H9 (cell line): ENCODE results near the gene NEXN. TPM values are rescaled to one million over a fixed set of nuclear protein-coding genes. Genes with fewer than 3 reads are reported as not detected.

Experiments
- DNase-seq: peaks from one replicate; pipeline ENCODE4 v3.0.0-alpha.2; 2017
- H2AFZ ChIP-seq: one replicate; pipeline ENCODE4 v1.6.1; 2013; ENCODE audit warnings: mild to moderate bottlenecking, low read length, control low read depth, moderate library complexity
- H2AK5ac ChIP-seq: 2 replicates; pipeline ENCODE4 v1.6.1; 2013; ENCODE audit warnings: low read length, control low read depth, mixed read lengths; ENCODE audit not compliant: insufficient read length
- H2BK120ac ChIP-seq: one replicate; pipeline ENCODE4 v1.6.1; 2013; ENCODE audit warnings: low read depth, mild to moderate bottlenecking, low read length, control low read depth, inconsistent platforms; ENCODE audit not compliant: poor library complexity, severe bottlenecking
- H2BK12ac ChIP-seq: 2 replicates; pipeline ENCODE4 v1.6.1; 2013; ENCODE audit warnings: low read length, control low read depth, mixed read lengths, low read depth; ENCODE audit not compliant: insufficient read length
- H2BK15ac ChIP-seq: 2 replicates; pipeline ENCODE4 v1.6.1; 2013; ENCODE audit warnings: low read depth, low read length, control low read depth
- H2BK20ac ChIP-seq: one replicate; pipeline ENCODE4 v1.6.1; 2013; ENCODE audit warnings: low read depth, mild to moderate bottlenecking, low read length, control low read depth, inconsistent platforms; ENCODE audit not compliant: poor library complexity, severe bottlenecking
- H2BK5ac ChIP-seq: 2 replicates; pipeline ENCODE4 v1.6.1; 2013; ENCODE audit warnings: low read length, control low read depth, mixed read lengths; ENCODE audit not compliant: insufficient read length
- H3K14ac ChIP-seq: 2 replicates; pipeline ENCODE4 v1.6.1; 2013; ENCODE audit warnings: low read length, control low read depth; ENCODE audit not compliant: insufficient read depth
- H3K18ac ChIP-seq: 2 replicates; pipeline ENCODE4 v1.6.1; 2013; ENCODE audit warnings: low read depth, mild to moderate bottlenecking, mixed read lengths, low read length, control low read depth; ENCODE audit not compliant: insufficient read length
- H3K23ac ChIP-seq: 2 replicates; pipeline ENCODE4 v1.6.1; 2013; ENCODE audit warnings: low read length, control low read depth, mixed read lengths, low read depth; ENCODE audit not compliant: insufficient read length
- H3K23me2 ChIP-seq: 2 replicates; pipeline ENCODE4 v1.6.1; 2013; ENCODE audit warnings: low read depth, mild to moderate bottlenecking, mixed read lengths, low read length, control low read depth; ENCODE audit not compliant: insufficient read length, poor library complexity, severe bottlenecking
- H3K27ac ChIP-seq: 2 replicates; pipeline ENCODE4 v1.5.1; 2013; ENCODE audit warnings: low read length, control low read depth, mixed read lengths, low read depth; ENCODE audit not compliant: insufficient read length
- H3K27me3 ChIP-seq: 2 replicates; pipeline ENCODE4 v1.6.1; 2013; ENCODE audit warnings: low read length, control low read depth, inconsistent platforms; ENCODE audit not compliant: insufficient read depth
- H3K4ac ChIP-seq: 2 replicates; pipeline ENCODE4 v1.6.1; 2013; ENCODE audit warnings: low read depth, mild to moderate bottlenecking, control low read depth, inconsistent platforms, low read length, moderate library complexity
- H3K4me1 ChIP-seq: 2 replicates; pipeline ENCODE4 v1.6.1; 2013; ENCODE audit warnings: low read length, control low read depth, inconsistent platforms; ENCODE audit not compliant: insufficient read depth
- H3K4me2 ChIP-seq: 2 replicates; pipeline ENCODE4 v1.6.1; 2013; ENCODE audit warnings: low read length, control low read depth, mixed read lengths; ENCODE audit not compliant: insufficient read length, insufficient read depth
- H3K56ac ChIP-seq: 2 replicates; pipeline ENCODE4 v1.6.1; 2013; ENCODE audit warnings: low read depth, mild to moderate bottlenecking, mixed read lengths, low read length, control low read depth; ENCODE audit not compliant: insufficient read length
- H3K79me1 ChIP-seq: 2 replicates; pipeline ENCODE4 v1.6.1; 2013; ENCODE audit warnings: low read depth, mild to moderate bottlenecking, moderate library complexity, low read length, control low read depth, inconsistent platforms; ENCODE audit not compliant: insufficient read depth, poor library complexity, severe bottlenecking
- H3K79me2 ChIP-seq: 2 replicates; pipeline ENCODE4 v1.6.1; 2013; ENCODE audit warnings: low read length, control low read depth, inconsistent platforms; ENCODE audit not compliant: insufficient read depth
- H3K9ac ChIP-seq: 2 replicates; pipeline ENCODE4 v1.6.1; 2013; ENCODE audit warnings: low read length, control low read depth, mixed read lengths; ENCODE audit not compliant: insufficient read length; ENCODE audit errors: extremely low read depth
- H3K9me3 ChIP-seq: one replicate; pipeline ENCODE4 v1.6.1; 2013; ENCODE audit warnings: low read depth, low read length, inconsistent platforms; ENCODE audit not compliant: control insufficient read depth
- H3T11ph ChIP-seq: one replicate; pipeline ENCODE4 v1.6.1; 2013; ENCODE audit warnings: mild to moderate bottlenecking, low read length, control low read depth, inconsistent platforms
- H4K20me1 ChIP-seq: one replicate; pipeline ENCODE4 v1.6.1; 2013; ENCODE audit not compliant: control insufficient read depth, insufficient read length, insufficient read depth
- H4K5ac ChIP-seq: 2 replicates; pipeline ENCODE4 v1.6.1; 2013; ENCODE audit warnings: low read depth, mild to moderate bottlenecking, mixed read lengths, low read length, control low read depth; ENCODE audit not compliant: insufficient read length
- H4K8ac ChIP-seq: replicated peaks from 2 replicates; pipeline ENCODE4 v1.6.1; 2013; ENCODE audit warnings: low read length, control low read depth, mixed read lengths, low read depth; ENCODE audit not compliant: insufficient read length
- H4K91ac ChIP-seq: 2 replicates; pipeline ENCODE4 v1.6.1; 2013; ENCODE audit warnings: low read depth, mild to moderate bottlenecking, moderate library complexity, mixed read lengths, low read length, control low read depth; ENCODE audit not compliant: insufficient read length
- H3K27ac Mint-ChIP-seq, 3 experiments: 2 replicates in 2 of 3; 3 replicates in 1 of 3; pipeline ENCODE4 v1.8.0; 2020 to 2021; ENCODE audit warnings: mixed read lengths in 3 of 3, mild to moderate bottlenecking in 1 of 3, moderate library complexity in 1 of 3
- H3K27me3 Mint-ChIP-seq: 2 replicates; pipeline ENCODE4 v1.8.0; 2021; ENCODE audit warnings: low read depth, mild to moderate bottlenecking, moderate library complexity, mixed read lengths
- H3K36me3 Mint-ChIP-seq, 3 experiments: 2 replicates in 2 of 3; 3 replicates in 1 of 3; pipeline ENCODE4 v1.8.0; 2020 to 2021; ENCODE audit warnings: low read depth in 3 of 3, mixed read lengths in 3 of 3; ENCODE audit not compliant: insufficient read depth in 1 of 3
- H3K4me1 Mint-ChIP-seq, 2 experiments: 2 replicates each; pipeline ENCODE4 v1.8.0; 2020; ENCODE audit warnings: mixed read lengths in 2 of 2
- H3K4me3 Mint-ChIP-seq, 2 experiments: 2 replicates in 1 of 2; 3 replicates in 1 of 2; pipeline ENCODE4 v1.8.0; 2020 to 2021; ENCODE audit warnings: mild to moderate bottlenecking in 2 of 2, mixed read lengths in 2 of 2, moderate library complexity in 1 of 2
- H3K9me3 Mint-ChIP-seq, 2 experiments: 2 replicates in 1 of 2; 3 replicates in 1 of 2; pipeline ENCODE4 v1.8.0; 2020; ENCODE audit warnings: mild to moderate bottlenecking in 2 of 2, mixed read lengths in 2 of 2, moderate library complexity in 1 of 2
- CTCF ChIP-seq: fragments of 200-600 bp; sonication (generic); conservative IDR thresholded peaks from 3 replicates; pipeline ENCODE4 v1.8.0; 2021; ENCODE audit warnings: antibody characterized with exemption, mild to moderate bottlenecking
- WGBS: extraction: QIAGEN DNeasy Blood & Tissue Kit; methylation state at CpG from one replicate; pipeline ENCODE4 v1.1.7; 2013; ENCODE audit warnings: missing lambda C conversion rate, low lambda C conversion rate, mixed read lengths; ENCODE audit not compliant: insufficient read length; ENCODE audit errors: extremely low coverage; 5-methylcytosine and 5-hydroxymethylcytosine counted together
- total RNA-seq: library from RNA; stranded (reverse); gene quantifications from 2 replicates; pipeline ENCODE4 v1.2.1, GENCODE V29; 2021

The NEXN gene
- total RNA-seq, 1 experiment from 2014 or later, result 3.2 TPM

- H2AFZ ChIP-seq, result no peak overlapping the region
- no peak overlapping the region for H4K91ac ChIP-seq
- no peak overlapping the region for H4K5ac ChIP-seq
- H3K9me3 ChIP-seq, result no peaks in the 10 kb centered on the region
- Mint-ChIP-seq H3K27me3 (no peaks in the 10 kb centered on the region), H3K36me3 (no peaks in the 10 kb centered on the region), H3K27ac (no peak overlapping the region), H3K4me3 (no peak overlapping the region), H3K4me1 (no peaks in the 10 kb centered on the region), H3K9me3 (no peaks in the 10 kb centered on the region)
- H2BK20ac ChIP-seq, result no peak overlapping the region
- H3K14ac ChIP-seq, result no peak overlapping the region
- no peak for TF ChIP-seq CTCF
- no peak overlapping the region for H3T11ph ChIP-seq
- no peak overlapping the region for H2BK12ac ChIP-seq
- H3K23ac ChIP-seq, result no peak overlapping the region
- H3K4me1 ChIP-seq, result no peaks in the 10 kb centered on the region
- H3K18ac ChIP-seq, result no peak overlapping the region
- H3K79me1 ChIP-seq, result no peaks in the 10 kb centered on the region
- H2BK15ac ChIP-seq, result no peak overlapping the region
- no peak overlapping the region for H3K27ac ChIP-seq
- no peak overlapping the region for H3K9ac ChIP-seq
- no peak overlapping the region for H3K4ac ChIP-seq
- H3K23me2 ChIP-seq, result no peaks in the 10 kb centered on the region
- no peak overlapping the region for H3K56ac ChIP-seq
- no CpG with 5 or more reads among the region's 1 CpG for WGBS
- H2AK5ac ChIP-seq, result no peak overlapping the region
- DNase-seq, result no peak
- no peak overlapping the region for H4K8ac ChIP-seq
- no peaks in the 10 kb centered on the region for H4K20me1 ChIP-seq
- H3K79me2 ChIP-seq, result no peaks in the 10 kb centered on the region
- no peak overlapping the region for H2BK120ac ChIP-seq
- no peak overlapping the region for H3K4me2 ChIP-seq
- H3K27me3 ChIP-seq, result no peaks in the 10 kb centered on the region
- no peak overlapping the region for H2BK5ac ChIP-seq
Measured at GRCh38 chr1:77925518-77925917, 37.1 kb downstream of the NEXN start.
